IMR-90 (cell line): ENCODE measurements around the gene IGF1R. TPM values are rescaled to one million over a fixed set of nuclear protein-coding genes. Genes with fewer than 3 reads are reported as not detected.

Experiments used
- ATAC-seq: fragments of 200-7000 bp; cut with Tn5 transposase; 2 replicates; pipeline ENCODE4 v1.9.1; 2020; ENCODE audit warnings: low read depth, mild to moderate bottlenecking, moderate library complexity
- BruUV-seq: library from RNA; stranded (reverse); fragments of 400-500 nt; replicated peaks from 2 replicates; lab custom pipeline; 2021; lab: Mats Ljungman, UMichigan
- CTCF ChIA-PET: fragments of 300-600 bp; formaldehyde crosslinking; extraction: SDS; loops from one replicate; lab custom pipeline; 2021; ENCODE audit warnings: antibody characterized with exemption; lab: Yijun Ruan, JAX
- POLR2A ChIA-PET: fragments of 300-600 bp; sonication (Branson Sonifier 250); formaldehyde crosslinking; loops from one replicate; lab custom pipeline; 2022; ENCODE audit warnings: antibody characterized with exemption; ENCODE audit not compliant: unreplicated experiment; lab: Charles Lee
- DNase-seq: peaks from one replicate; pipeline ENCODE4 v3.0.0; 2013
- H2AFZ ChIP-seq: replicated peaks from 2 replicates; pipeline ENCODE3; 2013; ENCODE audit warnings: low read length, mild to moderate bottlenecking; ENCODE audit not compliant: poor library complexity
- H2AK5ac ChIP-seq: 2 replicates; pipeline ENCODE4 v1.6.1; 2013; ENCODE audit warnings: low read depth, low read length, inconsistent platforms
- H2AK9ac ChIP-seq: replicated peaks from 2 replicates; pipeline ENCODE3; 2013; ENCODE audit warnings: mild to moderate bottlenecking, low read depth, low read length, moderate library complexity; ENCODE audit not compliant: poor library complexity
- H2BK120ac ChIP-seq: 2 replicates; pipeline ENCODE4 v1.6.1; 2013; ENCODE audit warnings: low read depth, low read length, inconsistent platforms
- H2BK15ac ChIP-seq: 3 replicates; pipeline ENCODE4 v1.6.1; 2013; ENCODE audit warnings: low read depth, low read length, inconsistent platforms
- H2BK20ac ChIP-seq: 2 replicates; pipeline ENCODE4 v1.6.1; 2013; ENCODE audit warnings: low read depth, mild to moderate bottlenecking, inconsistent platforms, low read length, moderate library complexity
- H2BK5ac ChIP-seq: 2 replicates; pipeline ENCODE4 v1.6.1; 2013; ENCODE audit warnings: mild to moderate bottlenecking, low read depth, low read length, inconsistent platforms; ENCODE audit not compliant: poor library complexity, severe bottlenecking
- H3K14ac ChIP-seq: replicated peaks from 2 replicates; pipeline ENCODE4 v1.6.1; 2013; ENCODE audit warnings: low read depth, low read length, inconsistent platforms
- H3K18ac ChIP-seq: 2 replicates; pipeline ENCODE4 v1.6.1; 2013; ENCODE audit warnings: low read depth, low read length, control low read depth
- H3K23ac ChIP-seq: 2 replicates; pipeline ENCODE4 v1.6.1; 2013; ENCODE audit warnings: low read depth, low read length, inconsistent platforms
- H3K27ac ChIP-seq: 2 replicates; pipeline ENCODE4 v1.5.1; 2013; ENCODE audit warnings: mild to moderate bottlenecking, control low read depth, low read length; ENCODE audit not compliant: insufficient read depth
- H3K27me3 ChIP-seq: 2 replicates; pipeline ENCODE4 v1.6.1; 2013; ENCODE audit warnings: low read length; ENCODE audit not compliant: control insufficient read depth, insufficient read depth
- H3K36me3 ChIP-seq: 2 replicates; pipeline ENCODE4 v1.6.1; 2013; ENCODE audit warnings: low read length, mixed read lengths; ENCODE audit not compliant: control insufficient read depth, insufficient read depth
- H3K4ac ChIP-seq: 2 replicates; pipeline ENCODE4 v1.6.1; 2013; ENCODE audit warnings: low read depth, low read length, inconsistent platforms
- H3K4me1 ChIP-seq: 2 replicates; pipeline ENCODE4 v1.6.1; 2013; ENCODE audit warnings: low read length, mixed read lengths; ENCODE audit not compliant: control insufficient read depth, insufficient read depth
- H3K4me2 ChIP-seq: 2 replicates; pipeline ENCODE4 v1.6.1; 2013; ENCODE audit warnings: low read depth, mild to moderate bottlenecking, control low read depth, low read length, moderate library complexity
- H3K4me3 ChIP-seq: 2 replicates; pipeline ENCODE4 v1.5.1; 2013; ENCODE audit warnings: low read depth, mild to moderate bottlenecking, control low read depth, low read length, moderate library complexity; ENCODE audit not compliant: insufficient read depth
- H3K56ac ChIP-seq: 2 replicates; pipeline ENCODE4 v1.6.1; 2013; ENCODE audit warnings: low read length, inconsistent platforms; ENCODE audit not compliant: insufficient read depth; ENCODE audit errors: extremely low read depth
- H3K79me1 ChIP-seq, 2 experiments: 2 replicates each; pipeline ENCODE4 v1.6.1; 2013; ENCODE audit warnings: low read length in 2 of 2, inconsistent platforms in 1 of 2, low read depth in 1 of 2
- H3K9ac ChIP-seq: 2 replicates; pipeline ENCODE4 v1.6.1; 2013; ENCODE audit warnings: low read depth, low read length, control low read depth
- H3K9me1 ChIP-seq: 2 replicates; pipeline ENCODE4 v1.6.1; 2013; ENCODE audit warnings: low read length, inconsistent platforms; ENCODE audit not compliant: insufficient read depth
- H3K9me3 ChIP-seq: 2 replicates; pipeline ENCODE4 v1.6.1; 2013; ENCODE audit warnings: low read length; ENCODE audit not compliant: control insufficient read depth, insufficient read depth
- H4K20me1 ChIP-seq: 2 replicates; pipeline ENCODE4 v1.6.1; 2013; ENCODE audit warnings: low read length, inconsistent platforms; ENCODE audit not compliant: insufficient read depth
- H4K5ac ChIP-seq: 2 replicates; pipeline ENCODE4 v1.6.1; 2013; ENCODE audit warnings: mild to moderate bottlenecking, low read depth, low read length, control low read depth
- H4K8ac ChIP-seq, 2 experiments: 2 replicates each; pipeline ENCODE4 v1.6.1; 2013; ENCODE audit warnings: low read depth in 2 of 2, low read length in 2 of 2, control low read depth in 1 of 2, inconsistent platforms in 1 of 2
- H4K91ac ChIP-seq: 2 replicates; pipeline ENCODE4 v1.6.1; 2013; ENCODE audit warnings: low read depth, low read length, inconsistent platforms; ENCODE audit not compliant: insufficient read depth
- BHLHE40 ChIP-seq: fragments of 150-350 bp; IDR thresholded peaks from 2 replicates; pipeline ENCODE4 v1.6.1; 2016; ENCODE audit warnings: mild to moderate bottlenecking, low read depth, low read length
- CEBPB ChIP-seq: IDR thresholded peaks from 2 replicates; pipeline ENCODE4 v1.6.1; 2012; ENCODE audit warnings: low read depth, low read length, improper control_type of control experiment
- MAFK ChIP-seq: IDR thresholded peaks from 2 replicates; pipeline ENCODE4 v1.6.1; 2012; ENCODE audit warnings: low read depth, low read length, improper control_type of control experiment
- MAZ ChIP-seq: IDR thresholded peaks from 2 replicates; pipeline ENCODE4 v1.6.1; 2012; ENCODE audit warnings: low read depth, mild to moderate bottlenecking, low read length, improper control_type of control experiment, moderate library complexity, borderline replicate concordance
- RCOR1 ChIP-seq: IDR thresholded peaks from 2 replicates; pipeline ENCODE4 v1.6.1; 2012; ENCODE audit warnings: mild to moderate bottlenecking, low read length, improper control_type of control experiment; ENCODE audit not compliant: insufficient replicate concordance
- RFX5 ChIP-seq: IDR thresholded peaks from 2 replicates; pipeline ENCODE4 v1.8.0; 2012; ENCODE audit warnings: low read depth, mild to moderate bottlenecking, low read length, moderate library complexity
- WGBS, 2 experiments: methylation state at CpG; one replicate each; pipeline versions ENCODE4 v1.1.5 to v1.1.7; 2013; ENCODE audit warnings: missing lambda C conversion rate in 2 of 2; ENCODE audit not compliant: insufficient read length in 1 of 2; ENCODE audit errors: extremely low coverage in 2 of 2; 5-methylcytosine and 5-hydroxymethylcytosine counted together
- dilution Hi-C: fragments of 300-500 bp; cut with HindIII; formaldehyde crosslinking; loops from one replicate; pipeline ENCODE4 v1.14.3; 2018; ENCODE audit warnings: low sequenced_read_pairs; ENCODE audit not compliant: unreplicated experiment
- in situ Hi-C: fragments of 300-500 bp; cut with MboI; formaldehyde crosslinking; loops from 3 replicates; pipeline ENCODE4 v1.14.3; 2019; ENCODE audit warnings: low sequenced_read_pairs, inconsistent platforms, mixed read lengths
- intact Hi-C: fragments of 100-400 bp; cut with micrococcal nuclease; formaldehyde crosslinking; loops from 2 replicates; pipeline ENCODE4 v1.10.0; 2022
- polyA plus RNA-seq, 3 experiments: library from polyadenylated mRNA; depleted of rRNA; stranded (reverse); fragments of >200 nt; gene quantifications; 2 replicates each; pipeline ENCODE4 v1.2.3, GENCODE V29; 2012; ENCODE audit warnings: low replicate concordance in 1 of 3
- total RNA-seq: library from RNA; depleted of rRNA; stranded (reverse); fragments of >200 nt; gene quantifications from 2 replicates; pipeline ENCODE4 v1.2.3, GENCODE V29; 2012
- TF ChIP-seq, protein P1 (sequence below): fragments of 150-350 bp; IDR thresholded peaks from 2 replicates; pipeline ENCODE4 v1.6.1; 2017; ENCODE audit warnings: mild to moderate bottlenecking, antibody characterized with exemption, low read length, low read depth
- TF ChIP-seq, protein P2 (sequence below): fragments of 150-350 bp; IDR thresholded peaks from 2 replicates; pipeline ENCODE4 v1.6.1; 2016; ENCODE audit warnings: low read depth, mild to moderate bottlenecking, low read length, moderate library complexity, borderline replicate concordance

IGF1R gene
- total and polyA plus RNA-seq, 2 of the 4 experiments (the other 2 are of a cell fraction): 24.0 to 24.9 TPM

DNA sequence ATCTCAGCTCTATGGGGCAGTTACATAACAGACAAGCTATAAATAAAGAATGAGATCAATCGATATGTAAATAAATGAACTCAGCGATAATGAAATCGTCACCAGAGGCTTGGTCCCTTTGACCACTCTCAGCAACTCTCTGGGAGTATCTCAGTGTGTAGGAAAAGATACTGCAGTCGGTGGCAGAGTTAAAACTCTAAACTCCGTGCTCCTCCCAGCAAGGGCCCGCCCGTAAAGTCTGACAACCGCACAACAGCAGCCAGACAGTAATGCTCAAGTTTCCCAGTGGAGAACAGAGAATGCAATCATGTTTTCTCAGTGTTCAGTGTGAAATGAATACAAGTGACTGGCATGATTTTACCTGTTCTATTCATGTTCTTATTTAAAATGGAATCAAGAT lies 28.3 kb upstream of the IGF1R start:
- CTCF ChIA-PET: no interaction called here
- ATAC-seq: no peak

More for the DNA sequence above, 28.3 kb upstream of the IGF1R start:
- Histone ChIP-seq H3K56ac (no peak overlapping the region), H3K4me3 (no peak overlapping the region), H4K20me1 (no peaks in the 10 kb centered on the region), H2BK5ac (no peak overlapping the region), H3K4ac (no peak overlapping the region), H3K27ac (no peak overlapping the region), H3K27me3 (peaks cover 32% of the 10 kb centered on the region), H3K79me1 (no peaks in the 10 kb centered on the region), H2AK9ac (no peak overlapping the region), H2BK20ac (no peak overlapping the region), H3K9me3 (no peaks in the 10 kb centered on the region), H4K5ac (no peak overlapping the region), H3K14ac (no peak overlapping the region), H2AFZ (no peak overlapping the region), H2BK15ac (no peak overlapping the region), H3K23ac (no peak overlapping the region), H3K9ac (no peak overlapping the region), H3K4me2 (no peak overlapping the region), H3K18ac (no peak overlapping the region), H3K9me1 (no peaks in the 10 kb centered on the region), H2BK120ac (no peak overlapping the region), H4K8ac (no peak overlapping the region), H3K4me1 (no peaks in the 10 kb centered on the region), H2AK5ac (no peak overlapping the region), H4K91ac (no peak overlapping the region), H3K36me3 (no peaks in the 10 kb centered on the region)
- POLR2A ChIA-PET: no interaction called here
- dilution Hi-C loops: no loop called here
- WGBS, 2 experiments: no CpG with 5 or more reads among the region's 8 CpGs
- intact Hi-C loops: loop anchor here (5.0 kb wide), 1 partner anchor 38 kb away; no protein-coding TSS in a partner anchor
- DNase-seq: no peak
- in situ Hi-C loops: no loop called here
- BruUV-seq: no TSS peak
- TF ChIP-seq MAZ (no peak), RFX5 (no peak), RCOR1 (no peak), MAFK (no peak), BHLHE40 (no peak), CEBPB (no peak)
- TF ChIP-seq, protein P1, sequence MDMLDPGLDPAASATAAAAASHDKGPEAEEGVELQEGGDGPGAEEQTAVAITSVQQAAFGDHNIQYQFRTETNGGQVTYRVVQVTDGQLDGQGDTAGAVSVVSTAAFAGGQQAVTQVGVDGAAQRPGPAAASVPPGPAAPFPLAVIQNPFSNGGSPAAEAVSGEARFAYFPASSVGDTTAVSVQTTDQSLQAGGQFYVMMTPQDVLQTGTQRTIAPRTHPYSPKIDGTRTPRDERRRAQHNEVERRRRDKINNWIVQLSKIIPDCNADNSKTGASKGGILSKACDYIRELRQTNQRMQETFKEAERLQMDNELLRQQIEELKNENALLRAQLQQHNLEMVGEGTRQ: no peak
- TF ChIP-seq, protein P2, sequence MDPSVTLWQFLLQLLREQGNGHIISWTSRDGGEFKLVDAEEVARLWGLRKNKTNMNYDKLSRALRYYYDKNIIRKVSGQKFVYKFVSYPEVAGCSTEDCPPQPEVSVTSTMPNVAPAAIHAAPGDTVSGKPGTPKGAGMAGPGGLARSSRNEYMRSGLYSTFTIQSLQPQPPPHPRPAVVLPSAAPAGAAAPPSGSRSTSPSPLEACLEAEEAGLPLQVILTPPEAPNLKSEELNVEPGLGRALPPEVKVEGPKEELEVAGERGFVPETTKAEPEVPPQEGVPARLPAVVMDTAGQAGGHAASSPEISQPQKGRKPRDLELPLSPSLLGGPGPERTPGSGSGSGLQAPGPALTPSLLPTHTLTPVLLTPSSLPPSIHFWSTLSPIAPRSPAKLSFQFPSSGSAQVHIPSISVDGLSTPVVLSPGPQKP: no peak
